GM12891 (cell line): ENCODE measurements around the gene HCN2.

ENCODE experiments used
- DNase-seq: peaks from one replicate; pipeline ENCODE4 v3.0.0; 2011; ENCODE audit warnings: low spot score; ENCODE audit not compliant: insufficient read length
- FAIRE-seq: peaks from 2 replicates; lab custom pipeline; 2011; peaks lifted over from hg19 to GRCh38; lab: Jason Lieb, UNC
- PAX5 ChIP-seq: IDR thresholded peaks from 2 replicates; pipeline ENCODE4 v1.6.1; 2011; ENCODE audit warnings: low read length, moderate library complexity, mild to moderate bottlenecking; ENCODE audit not compliant: insufficient read depth, severe bottlenecking
- POLR2A ChIP-seq: IDR thresholded peaks from 2 replicates; pipeline ENCODE4 v1.6.1; 2011; ENCODE audit warnings: low read depth, low read length, control low read depth
- POLR2AphosphoS5 ChIP-seq: IDR thresholded peaks from 2 replicates; pipeline ENCODE4 v1.6.1; 2011; ENCODE audit warnings: low read depth, low read length, control low read depth
- POU2F2 ChIP-seq: IDR thresholded peaks from 2 replicates; pipeline ENCODE4 v1.6.1; 2011; ENCODE audit warnings: low read depth, mild to moderate bottlenecking, control low read depth, low read length, moderate library complexity
- SPI1 ChIP-seq: IDR thresholded peaks from 2 replicates; pipeline ENCODE4 v1.6.1; 2011; ENCODE audit warnings: low read depth, low read length, control low read depth
- TAF1 ChIP-seq: IDR thresholded peaks from 2 replicates; pipeline ENCODE4 v1.6.1; 2011; ENCODE audit warnings: low read depth, low read length, control low read depth

The HCN2 gene

DNA sequence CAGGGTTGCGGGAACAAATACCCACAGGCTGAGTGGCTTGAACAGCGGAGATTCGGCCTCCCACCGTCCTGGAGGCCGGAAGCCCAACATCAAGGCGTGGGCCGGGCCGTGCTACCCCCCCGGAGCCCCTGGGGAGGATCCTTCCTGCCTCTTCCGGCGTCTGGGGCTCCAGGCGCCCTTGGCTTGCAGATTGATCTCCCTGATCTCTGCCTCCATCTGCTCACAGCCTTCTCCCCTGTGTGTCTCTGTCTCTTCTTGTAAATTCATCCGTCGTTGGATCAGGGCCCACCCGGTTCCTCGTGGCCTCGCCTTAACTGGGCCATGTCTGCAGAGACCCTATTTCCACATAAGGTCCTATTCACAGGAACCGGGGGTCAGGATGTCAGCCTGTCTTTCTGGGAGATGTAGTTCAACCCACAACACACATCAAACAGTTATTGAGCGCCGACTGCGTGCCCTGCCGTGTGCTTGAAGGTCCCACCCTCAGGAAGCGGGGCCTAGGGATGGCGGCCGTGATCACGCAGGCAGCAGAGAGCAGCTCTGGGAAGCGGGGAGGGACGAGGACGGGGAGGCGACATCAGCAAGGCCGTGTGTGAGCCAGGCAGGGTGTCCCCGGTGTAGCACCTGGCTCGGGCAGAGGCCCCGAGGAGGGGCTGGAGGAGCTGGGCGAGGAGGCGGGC is 21.3 kb downstream of the HCN2 start:
- TF ChIP-seq SPI1 (no peak), PAX5 (no peak), POU2F2 (no peak), TAF1 (no peak), POLR2AphosphoS5 (no peak)
- peak; percentile 78 for DNase-seq
- FAIRE-seq = peak; percentile 94

DNA sequence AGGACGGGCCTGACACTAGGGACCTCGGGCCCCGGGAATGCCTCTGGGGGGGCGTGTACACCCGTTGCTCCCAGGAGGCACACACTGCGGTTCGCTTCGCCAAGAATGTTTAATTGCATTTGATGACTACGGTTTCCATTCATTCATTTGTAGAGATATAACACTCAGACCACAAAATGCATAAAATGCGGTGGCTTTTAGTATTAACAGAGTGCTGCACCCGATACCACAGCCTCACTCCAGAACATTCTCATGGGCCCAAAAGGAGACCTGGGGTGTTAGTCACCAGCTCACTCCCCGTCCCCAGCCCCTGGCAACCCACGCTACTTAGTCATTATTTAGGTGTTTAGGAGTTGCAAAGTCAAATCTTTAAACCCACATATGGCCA is 21.8 kb downstream of the HCN2 start:
- DNase-seq (no peak), FAIRE-seq (no peak)
- no peak for TF ChIP-seq SPI1
- TF ChIP-seq TAF1 = no peak
- TF ChIP-seq POLR2A = no peak
- TF ChIP-seq POU2F2 = no peak
- no peak for TF ChIP-seq POLR2AphosphoS5
- TF ChIP-seq PAX5 = no peak

DNA sequence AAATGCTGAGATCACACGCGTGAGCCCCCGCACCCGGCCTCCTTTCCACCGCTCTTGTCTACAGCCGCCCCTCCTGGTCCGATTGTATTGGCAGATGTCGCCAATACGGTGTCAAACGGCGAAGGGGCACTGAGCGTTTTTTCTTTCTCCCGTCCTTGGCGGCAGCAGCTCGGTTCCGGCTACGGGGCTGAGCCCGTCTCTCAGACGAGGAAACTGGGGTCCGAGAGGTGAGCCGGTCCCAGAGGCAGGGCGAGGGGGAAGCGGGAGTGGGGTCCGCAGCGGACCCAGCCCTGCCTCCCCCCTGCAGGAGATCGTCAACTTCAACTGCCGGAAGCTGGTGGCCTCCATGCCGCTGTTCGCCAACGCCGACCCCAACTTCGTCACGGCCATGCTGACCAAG is 23.3 kb downstream of the HCN2 start:
- no peak for DNase-seq
- TF ChIP-seq TAF1 (no peak), SPI1 (no peak), POLR2AphosphoS5 (no peak), PAX5 (no peak), POU2F2 (no peak), POLR2A (no peak)
- no peak for FAIRE-seq

DNA sequence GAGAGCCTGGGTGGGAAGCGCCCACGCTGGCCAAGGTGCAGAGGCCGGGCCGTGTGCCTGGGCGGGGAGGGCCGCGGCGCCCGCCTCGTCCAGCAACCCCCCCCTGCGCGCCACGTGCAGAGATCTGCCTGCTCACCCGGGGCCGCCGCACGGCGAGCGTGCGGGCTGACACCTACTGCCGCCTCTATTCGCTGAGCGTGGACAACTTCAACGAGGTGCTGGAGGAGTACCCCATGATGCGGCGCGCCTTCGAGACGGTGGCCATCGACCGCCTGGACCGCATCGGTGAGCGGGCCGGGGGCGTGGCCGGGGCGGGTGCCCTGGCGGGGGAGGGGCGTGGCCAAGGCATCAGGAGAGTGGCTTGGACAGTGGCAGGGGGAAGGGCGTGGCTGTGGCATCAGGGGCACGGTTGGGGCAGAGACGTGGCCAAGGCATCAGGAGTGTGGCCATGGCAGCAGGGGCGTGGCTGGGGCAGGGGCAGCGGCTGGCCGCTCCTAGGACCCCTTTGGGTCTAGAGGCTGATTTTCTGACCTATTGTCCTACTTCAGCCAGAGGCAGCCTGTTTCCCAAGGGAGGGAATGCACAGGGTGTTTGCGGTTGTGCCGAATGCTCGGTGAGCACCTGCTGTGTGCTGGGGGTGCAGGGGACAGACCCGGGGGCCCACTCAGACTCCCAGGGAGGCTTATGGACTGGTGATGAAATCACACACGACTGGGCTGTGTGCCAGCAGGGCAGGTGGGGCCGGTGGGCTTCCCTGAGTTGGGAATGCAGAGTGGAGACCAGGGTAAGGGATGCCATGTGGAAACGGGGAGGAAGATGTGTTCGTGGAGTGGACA is 24.3 kb downstream of the HCN2 start:
- no peak for DNase-seq
- TF ChIP-seq POLR2A = no peak
- FAIRE-seq = no peak

DNA sequence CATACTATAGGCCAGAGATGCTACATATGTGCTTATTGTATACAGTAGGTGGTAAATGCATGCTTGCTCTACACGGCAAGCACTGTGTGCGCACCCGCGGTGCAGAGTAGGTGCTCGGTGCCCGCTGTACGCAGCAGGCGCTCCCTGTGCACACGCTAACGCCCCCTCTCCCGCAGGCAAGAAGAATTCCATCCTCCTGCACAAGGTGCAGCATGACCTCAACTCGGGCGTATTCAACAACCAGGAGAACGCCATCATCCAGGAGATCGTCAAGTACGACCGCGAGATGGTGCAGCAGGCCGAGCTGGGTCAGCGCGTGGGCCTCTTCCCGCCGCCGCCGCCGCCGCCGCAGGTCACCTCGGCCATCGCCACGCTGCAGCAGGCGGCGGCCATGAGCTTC is 25.9 kb downstream of the HCN2 start:
- FAIRE-seq (peak; percentile 23), DNase-seq (no peak)
- TF ChIP-seq POU2F2 (no peak), SPI1 (no peak), PAX5 (no peak), POLR2AphosphoS5 (no peak), POLR2A (no peak), TAF1 (no peak)

DNA sequence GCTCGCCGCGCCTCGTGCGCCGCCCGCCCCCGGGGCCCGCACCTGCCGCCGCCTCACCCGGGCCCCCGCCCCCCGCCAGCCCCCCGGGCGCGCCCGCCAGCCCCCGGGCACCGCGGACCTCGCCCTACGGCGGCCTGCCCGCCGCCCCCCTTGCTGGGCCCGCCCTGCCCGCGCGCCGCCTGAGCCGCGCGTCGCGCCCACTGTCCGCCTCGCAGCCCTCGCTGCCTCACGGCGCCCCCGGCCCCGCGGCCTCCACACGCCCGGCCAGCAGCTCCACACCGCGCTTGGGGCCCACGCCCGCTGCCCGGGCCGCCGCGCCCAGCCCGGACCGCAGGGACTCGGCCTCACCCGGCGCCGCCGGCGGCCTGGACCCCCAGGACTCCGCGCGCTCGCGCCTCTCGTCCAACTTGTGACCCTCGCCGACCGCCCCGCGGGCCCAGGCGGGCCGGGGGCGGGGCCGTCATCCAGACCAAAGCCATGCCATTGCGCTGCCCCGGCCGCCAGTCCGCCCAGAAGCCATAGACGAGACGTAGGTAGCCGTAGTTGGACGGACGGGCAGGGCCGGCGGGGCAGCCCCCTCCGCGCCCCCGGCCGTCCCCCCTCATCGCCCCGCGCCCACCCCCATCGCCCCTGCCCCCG is 26.5 kb downstream of the HCN2 start:
- TF ChIP-seq PAX5 (no peak), POU2F2 (no peak), POLR2A (no peak), TAF1 (no peak)
- FAIRE-seq (no peak), DNase-seq (no peak)

DNA sequence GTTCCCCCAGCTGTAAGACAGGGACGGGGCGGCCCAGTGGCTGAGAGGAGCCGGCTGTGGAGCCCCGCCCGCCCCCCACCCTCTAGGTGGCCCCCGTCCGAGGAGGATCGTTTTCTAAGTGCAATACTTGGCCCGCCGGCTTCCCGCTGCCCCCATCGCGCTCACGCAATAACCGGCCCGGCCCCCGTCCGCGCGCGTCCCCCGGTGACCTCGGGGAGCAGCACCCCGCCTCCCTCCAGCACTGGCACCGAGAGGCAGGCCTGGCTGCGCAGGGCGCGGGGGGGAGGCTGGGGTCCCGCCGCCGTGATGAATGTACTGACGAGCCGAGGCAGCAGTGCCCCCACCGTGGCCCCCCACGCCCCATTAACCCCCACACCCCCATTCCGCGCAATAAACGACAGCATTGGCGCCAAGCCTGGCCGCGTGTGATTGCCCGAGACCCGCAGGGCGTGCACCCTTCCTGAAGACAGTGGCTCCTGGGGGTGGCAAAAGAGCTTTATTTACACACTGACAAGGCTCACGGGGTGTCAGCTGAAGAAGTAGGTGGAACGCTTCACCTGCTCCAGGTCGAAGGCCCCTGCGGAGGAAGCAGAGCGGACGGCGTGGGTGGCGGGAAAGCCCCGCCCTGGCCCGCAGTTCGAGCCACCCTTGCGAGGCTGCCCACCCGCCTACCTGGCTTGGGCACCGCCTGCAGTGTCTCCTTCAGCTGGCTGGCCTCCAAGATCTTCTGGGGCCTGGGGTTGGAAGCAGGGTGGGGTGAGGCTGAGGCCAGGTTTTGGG is 27.3 kb downstream of the HCN2 start:
- no peak for DNase-seq
- TF ChIP-seq TAF1 (no peak), POLR2AphosphoS5 (no peak), POLR2A (no peak), SPI1 (no peak), PAX5 (no peak)
- FAIRE-seq = no peak

DNA sequence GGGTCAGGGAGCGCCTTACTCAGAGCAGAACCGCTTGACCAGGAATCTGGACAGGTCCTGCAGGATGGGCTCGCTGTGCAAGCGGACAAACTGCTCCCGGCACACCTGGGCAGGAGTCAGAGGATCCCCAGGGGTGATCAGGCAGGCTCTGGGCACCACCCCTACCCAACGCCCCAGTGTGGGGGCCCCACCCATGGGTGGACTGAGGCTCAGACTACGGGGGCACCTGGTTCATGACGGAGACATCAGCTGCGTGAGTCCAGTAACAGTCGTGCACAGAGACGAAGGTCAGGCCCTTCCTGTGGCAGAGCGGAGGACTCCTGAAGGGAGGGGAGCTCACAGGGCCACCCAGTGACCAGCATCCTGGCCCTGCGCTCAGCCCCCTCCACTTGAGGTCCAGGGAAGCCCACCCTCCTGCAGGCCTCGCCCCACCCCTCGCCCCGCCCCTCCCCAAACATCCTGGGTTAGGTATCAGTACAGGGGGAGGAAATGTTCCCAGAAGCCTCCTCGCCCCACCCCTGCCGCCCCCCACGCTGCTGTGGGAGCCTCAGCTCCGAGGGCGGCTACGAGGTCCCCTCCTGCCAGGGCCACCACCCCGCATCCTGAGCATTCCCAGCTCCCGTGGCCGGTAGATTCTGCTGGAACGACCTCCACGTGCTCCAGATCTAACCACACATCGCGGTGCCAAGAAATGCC is 28.0 kb downstream of the HCN2 start:
- DNase-seq = no peak
- TF ChIP-seq POLR2A (no peak), POU2F2 (no peak), TAF1 (no peak), SPI1 (no peak), POLR2AphosphoS5 (no peak), PAX5 (no peak)
- FAIRE-seq = no peak

DNA sequence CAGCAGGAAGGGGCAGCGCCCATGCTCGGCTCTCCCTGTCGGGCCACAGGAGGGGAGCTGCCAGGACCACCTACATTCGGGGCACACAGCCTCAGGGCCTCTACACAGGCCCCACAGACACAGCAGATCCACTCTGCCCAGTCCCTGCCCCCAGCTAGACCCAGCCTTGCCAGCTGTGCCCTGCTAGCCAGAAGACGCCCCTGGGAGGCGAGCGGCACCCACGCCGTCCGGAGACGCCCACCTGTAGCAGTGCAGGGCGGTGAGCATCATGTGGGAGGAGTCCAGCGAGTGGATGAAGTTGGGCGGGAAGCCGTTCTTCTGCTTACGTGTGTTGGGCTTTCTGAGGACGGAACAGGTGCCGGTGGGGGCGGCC is 28.6 kb downstream of the HCN2 start:
- no peak for DNase-seq
- TF ChIP-seq POU2F2 (no peak), POLR2A (no peak), PAX5 (no peak), SPI1 (no peak), TAF1 (no peak)

More for the DNA sequence above, 28.6 kb downstream of the HCN2 start:
- FAIRE-seq = no peak
